Measurements from ENCODE around the gene KRT37. TPM values are rescaled to one million over a fixed set of nuclear protein-coding genes. Genes with fewer than 3 reads are reported as not detected.

Gene KRT37
- total and polyA plus RNA-seq, 9 of the 15 experiments (the other 6 are each of a cell fraction or from before 2014, with no cell fraction given) = not detected

- Histone ChIP-seq H2AFZ (ENCODE audit: low read depth, low read length) (no peak overlapping the region), H3K27ac (ENCODE audit: extremely low read depth, low read depth, low read length) (no peak overlapping the region), H3K36me3 (ENCODE audit: control insufficient read depth, insufficient read depth, low read length) (no peaks in the 10 kb centered on the region), H3K4me1 (replicated peaks in 1 of 2; ENCODE audit: control insufficient read depth in 2 of 2, insufficient read depth in 2 of 2, low read length in 2 of 2) (peaks cover 0 to 2% of the 10 kb centered on the region in 2 experiments; a peak in 1 of 5 replicates), H3K27me3 (ENCODE audit: control insufficient read depth in 2 of 2, insufficient read depth in 2 of 2, low read length in 2 of 2) (peaks cover 31 to 70% of the 10 kb centered on the region in 2 experiments), H3K4me2 (ENCODE audit: insufficient read depth, low read length) (no peak overlapping the region), H3K9me1 (ENCODE audit: control insufficient read depth, insufficient read depth, low read length) (no peaks in the 10 kb centered on the region), H3K9me3 (replicated peaks; ENCODE audit: control insufficient read depth, insufficient read depth, low read depth, low read length) (no peaks in the 10 kb centered on the region), H3K9ac (ENCODE audit: insufficient read depth in 1 of 2, low read depth in 2 of 2, low read length in 2 of 2) (no peak overlapping the region), H4K20me1 (replicated peaks; ENCODE audit: control insufficient read depth, insufficient read depth, low read length) (no peaks in the 10 kb centered on the region), H3K79me2 (ENCODE audit: control insufficient read depth, insufficient read depth, low read length) (no peaks in the 10 kb centered on the region), H3K4me3 (no peak overlapping the region)
- FAIRE-seq (no peak), DNase-seq (ENCODE audit: extremely low read depth in 1 of 4, low spot score in 3 of 4) (no peak), ATAC-seq (no peak)
- TF ChIP-seq KLF1 (tag; IDR thresholded peaks at IDR 0.05) (no peak), LCOR (CRISPR knock-in tag; IDR thresholded peaks at IDR 0.05) (no peak)
- TF ChIP-seq, protein P1, sequence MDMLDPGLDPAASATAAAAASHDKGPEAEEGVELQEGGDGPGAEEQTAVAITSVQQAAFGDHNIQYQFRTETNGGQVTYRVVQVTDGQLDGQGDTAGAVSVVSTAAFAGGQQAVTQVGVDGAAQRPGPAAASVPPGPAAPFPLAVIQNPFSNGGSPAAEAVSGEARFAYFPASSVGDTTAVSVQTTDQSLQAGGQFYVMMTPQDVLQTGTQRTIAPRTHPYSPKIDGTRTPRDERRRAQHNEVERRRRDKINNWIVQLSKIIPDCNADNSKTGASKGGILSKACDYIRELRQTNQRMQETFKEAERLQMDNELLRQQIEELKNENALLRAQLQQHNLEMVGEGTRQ (CRISPR knock-in tag; IDR thresholded peaks at IDR 0.05) = no peak
- TF ChIP-seq, protein P2, sequence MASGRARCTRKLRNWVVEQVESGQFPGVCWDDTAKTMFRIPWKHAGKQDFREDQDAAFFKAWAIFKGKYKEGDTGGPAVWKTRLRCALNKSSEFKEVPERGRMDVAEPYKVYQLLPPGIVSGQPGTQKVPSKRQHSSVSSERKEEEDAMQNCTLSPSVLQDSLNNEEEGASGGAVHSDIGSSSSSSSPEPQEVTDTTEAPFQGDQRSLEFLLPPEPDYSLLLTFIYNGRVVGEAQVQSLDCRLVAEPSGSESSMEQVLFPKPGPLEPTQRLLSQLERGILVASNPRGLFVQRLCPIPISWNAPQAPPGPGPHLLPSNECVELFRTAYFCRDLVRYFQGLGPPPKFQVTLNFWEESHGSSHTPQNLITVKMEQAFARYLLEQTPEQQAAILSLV (tag; IDR thresholded peaks at IDR 0.05) = no peak
- in situ Hi-C loops (cut with MboI) = no loop called here
- CTCF ChIA-PET (ENCODE audit: low intra/inter-chr PET ratio) = no interaction called here
- no TSS peak for BruUV-seq (replicated peaks)
- POLR2A ChIA-PET = interaction anchor here (0.6 to 1.3 kb wide), 3 partner anchors 21 to 149 kb away, joined by 3 to 4 read pairs (median 3); no protein-coding TSS in a partner anchor
- intact Hi-C loops (cut with micrococcal nuclease) = no loop called here
- WGBS (ENCODE audit: insufficient coverage, low coverage, missing lambda C conversion rate) = 2% methylated on average over 8 of the region's 8 CpGs
Measured at GRCh38 chr17:41463746-41464145, 39.4 kb upstream of the KRT37 start.

Measured in K562 (cell line).